Endothelial cell of umbilical vein (primary cell): Measurements from ENCODE around the gene KLHDC9.

Source experiments
- POLR2AphosphoS5 ChIP-seq: IDR thresholded peaks from 2 replicates; pipeline ENCODE4 v1.6.1; 2012; ENCODE audit warnings: low read depth, mild to moderate bottlenecking, control low read depth, low read length, moderate library complexity; ENCODE audit not compliant: insufficient read depth
- TF ChIP-seq, protein P1 (sequence below), 2 donors: IDR thresholded peaks; 1 replicate in 1 of 2; 2 replicates in 1 of 2; pipeline ENCODE4 v1.5.1; 2011; ENCODE audit warnings: low read length in 2 of 2, mild to moderate bottlenecking in 2 of 2, moderate library complexity in 2 of 2, control low read depth in 1 of 2, inconsistent platforms in 1 of 2, low read depth in 1 of 2; ENCODE audit not compliant: insufficient read depth in 1 of 2; ENCODE audit errors: extremely low read depth in 1 of 2

- TF ChIP-seq, protein P1, sequence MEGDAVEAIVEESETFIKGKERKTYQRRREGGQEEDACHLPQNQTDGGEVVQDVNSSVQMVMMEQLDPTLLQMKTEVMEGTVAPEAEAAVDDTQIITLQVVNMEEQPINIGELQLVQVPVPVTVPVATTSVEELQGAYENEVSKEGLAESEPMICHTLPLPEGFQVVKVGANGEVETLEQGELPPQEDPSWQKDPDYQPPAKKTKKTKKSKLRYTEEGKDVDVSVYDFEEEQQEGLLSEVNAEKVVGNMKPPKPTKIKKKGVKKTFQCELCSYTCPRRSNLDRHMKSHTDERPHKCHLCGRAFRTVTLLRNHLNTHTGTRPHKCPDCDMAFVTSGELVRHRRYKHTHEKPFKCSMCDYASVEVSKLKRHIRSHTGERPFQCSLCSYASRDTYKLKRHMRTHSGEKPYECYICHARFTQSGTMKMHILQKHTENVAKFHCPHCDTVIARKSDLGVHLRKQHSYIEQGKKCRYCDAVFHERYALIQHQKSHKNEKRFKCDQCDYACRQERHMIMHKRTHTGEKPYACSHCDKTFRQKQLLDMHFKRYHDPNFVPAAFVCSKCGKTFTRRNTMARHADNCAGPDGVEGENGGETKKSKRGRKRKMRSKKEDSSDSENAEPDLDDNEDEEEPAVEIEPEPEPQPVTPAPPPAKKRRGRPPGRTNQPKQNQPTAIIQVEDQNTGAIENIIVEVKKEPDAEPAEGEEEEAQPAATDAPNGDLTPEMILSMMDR (IDR thresholded peaks at IDR 0.05; ENCODE audit: extremely low read depth in 1 of 2, insufficient read depth in 1 of 2, low read depth in 1 of 2, low read length in 2 of 2) = peak; percentile 18 to 47
- TF ChIP-seq POLR2AphosphoS5 = no peak
Observed at GRCh38 chr1:161139766-161140165, 41.6 kb downstream of the KLHDC9 start.
